Skeletal muscle tissue (tissue), 2 donors: Measurements from ENCODE around the gene TRPC4AP. TPM values are rescaled to one million over a fixed set of nuclear protein-coding genes. Genes with fewer than 3 reads are reported as not detected.

ENCODE experiments used
- small RNA-seq: library from RNA; depleted of rRNA; stranded (forward); fragments of <200 nt; gene quantifications from one replicate; pipeline ENCODE3, GENCODE V24; 2014
- total RNA-seq: library from RNA; depleted of rRNA; stranded (reverse); fragments of >200 nt; gene quantifications from one replicate; pipeline ENCODE4 v1.2.3, GENCODE V29; 2014

The TRPC4AP gene
- total RNA-seq, 1 donor from 2014 or later: 49.6 TPM

Small RNA genes within 50 kb of the gene (small RNA-seq; reads per million reads assigned to genes)
- gene MIR499A (29.4 reads per million, percentile 94 among the genes with 10 or more reads in this experiment), gene RF00275 (not detected), gene RNU6-407P (not detected)

Other genes starting within 250 kb of the TRPC4AP start
- gene GGT7, start 220.0 kb downstream of the TRPC4AP start, total RNA-seq: 2.6 TPM
- 71.0 TPM for gene ACSS2, start 216.2 kb downstream of the TRPC4AP start, total RNA-seq
- 18.3 TPM for gene GSS, start 137.0 kb downstream of the TRPC4AP start, total RNA-seq
- 19.3 TPM for gene MYH7B, start 136.9 kb downstream of the TRPC4AP start, total RNA-seq
- 7.8 TPM for gene EDEM2, start 54.5 kb upstream of the TRPC4AP start, total RNA-seq
- gene PROCR, start 79.3 kb upstream of the TRPC4AP start, total RNA-seq: 50.6 TPM
- under 0.01 TPM for gene MMP24, start 133.9 kb upstream of the TRPC4AP start, total RNA-seq
- gene MMP24OS, start 185.3 kb upstream of the TRPC4AP start, total RNA-seq: 4.2 TPM
- gene EIF6, start 192.0 kb upstream of the TRPC4AP start, total RNA-seq: 74.1 TPM
- gene FAM83C, start 199.6 kb upstream of the TRPC4AP start, total RNA-seq: not detected